Kidney epithelial cell (primary cell): ENCODE results near the gene ALKBH1. TPM values are rescaled to one million over a fixed set of nuclear protein-coding genes. Genes with fewer than 3 reads are reported as not detected.

Experiments used
- DNase-seq: peaks from one replicate; pipeline ENCODE4 v3.0.0-alpha.2; 2010; ENCODE audit warnings: low read depth
- H3K27me3 ChIP-seq: 2 replicates; pipeline ENCODE4 v1.6.0; 2011; ENCODE audit warnings: low read length; ENCODE audit not compliant: control insufficient read depth, insufficient read depth
- H3K36me3 ChIP-seq: 2 replicates; pipeline ENCODE4 v1.5.1; 2011; ENCODE audit warnings: low read length; ENCODE audit not compliant: control insufficient read depth, insufficient read depth
- H3K4me3 ChIP-seq: 2 replicates; pipeline ENCODE4 v1.5.1; 2011; ENCODE audit warnings: low read depth, mild to moderate bottlenecking, control low read depth, low read length
- total RNA-seq: library from RNA; depleted of rRNA; stranded (reverse); fragments of >200 nt; gene quantifications from 2 replicates; pipeline ENCODE4 v1.2.3, GENCODE V29; 2015
- TF ChIP-seq, protein P1 (sequence below): IDR thresholded peaks from 2 replicates; pipeline ENCODE4 v1.5.1; 2011; ENCODE audit warnings: mild to moderate bottlenecking, moderate library complexity, low read length, control low read depth, inconsistent platforms; ENCODE audit not compliant: insufficient read depth, poor library complexity, severe bottlenecking

ALKBH1 gene
- total RNA-seq, 1 donor from 2014 or later = 12.9 TPM

DNA sequence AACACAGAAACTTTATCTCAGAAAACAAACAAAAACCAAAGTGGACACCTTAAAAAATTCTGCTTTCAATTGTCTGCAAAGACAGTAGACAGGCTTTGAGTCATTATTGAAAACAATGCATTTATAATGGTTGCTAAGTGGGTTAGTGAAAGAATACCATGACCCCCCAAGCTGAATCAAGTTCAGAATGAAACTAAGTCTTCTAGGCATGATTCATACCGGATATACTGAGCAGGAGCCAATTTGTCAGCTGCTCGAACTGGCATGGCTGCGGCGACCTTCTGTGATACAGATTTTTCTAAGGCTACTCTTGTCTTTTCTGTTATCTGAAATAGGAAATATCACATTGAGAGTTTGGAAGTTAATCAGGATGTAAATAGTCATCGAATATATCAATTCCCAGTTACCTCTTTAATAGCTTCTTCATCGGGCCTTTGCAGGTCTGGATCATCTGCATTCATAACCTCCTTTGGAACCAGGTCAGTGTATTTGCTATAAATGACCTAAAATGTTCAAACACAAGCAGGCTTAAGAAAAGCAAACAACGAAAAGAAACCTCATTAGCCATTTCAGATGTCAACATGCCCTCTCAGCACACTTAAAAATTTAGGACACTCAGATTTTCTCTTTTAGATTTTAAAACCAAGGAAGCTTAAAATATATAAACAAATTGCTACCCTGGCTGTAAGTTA, 30.9 kb upstream of the ALKBH1 start:
- TF ChIP-seq, protein P1, sequence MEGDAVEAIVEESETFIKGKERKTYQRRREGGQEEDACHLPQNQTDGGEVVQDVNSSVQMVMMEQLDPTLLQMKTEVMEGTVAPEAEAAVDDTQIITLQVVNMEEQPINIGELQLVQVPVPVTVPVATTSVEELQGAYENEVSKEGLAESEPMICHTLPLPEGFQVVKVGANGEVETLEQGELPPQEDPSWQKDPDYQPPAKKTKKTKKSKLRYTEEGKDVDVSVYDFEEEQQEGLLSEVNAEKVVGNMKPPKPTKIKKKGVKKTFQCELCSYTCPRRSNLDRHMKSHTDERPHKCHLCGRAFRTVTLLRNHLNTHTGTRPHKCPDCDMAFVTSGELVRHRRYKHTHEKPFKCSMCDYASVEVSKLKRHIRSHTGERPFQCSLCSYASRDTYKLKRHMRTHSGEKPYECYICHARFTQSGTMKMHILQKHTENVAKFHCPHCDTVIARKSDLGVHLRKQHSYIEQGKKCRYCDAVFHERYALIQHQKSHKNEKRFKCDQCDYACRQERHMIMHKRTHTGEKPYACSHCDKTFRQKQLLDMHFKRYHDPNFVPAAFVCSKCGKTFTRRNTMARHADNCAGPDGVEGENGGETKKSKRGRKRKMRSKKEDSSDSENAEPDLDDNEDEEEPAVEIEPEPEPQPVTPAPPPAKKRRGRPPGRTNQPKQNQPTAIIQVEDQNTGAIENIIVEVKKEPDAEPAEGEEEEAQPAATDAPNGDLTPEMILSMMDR = no peak
- no peak overlapping the region for H3K4me3 ChIP-seq
- no peak for DNase-seq
- no peaks in the 10 kb centered on the region for H3K27me3 ChIP-seq
- H3K36me3 ChIP-seq = no peaks in the 10 kb centered on the region

DNA sequence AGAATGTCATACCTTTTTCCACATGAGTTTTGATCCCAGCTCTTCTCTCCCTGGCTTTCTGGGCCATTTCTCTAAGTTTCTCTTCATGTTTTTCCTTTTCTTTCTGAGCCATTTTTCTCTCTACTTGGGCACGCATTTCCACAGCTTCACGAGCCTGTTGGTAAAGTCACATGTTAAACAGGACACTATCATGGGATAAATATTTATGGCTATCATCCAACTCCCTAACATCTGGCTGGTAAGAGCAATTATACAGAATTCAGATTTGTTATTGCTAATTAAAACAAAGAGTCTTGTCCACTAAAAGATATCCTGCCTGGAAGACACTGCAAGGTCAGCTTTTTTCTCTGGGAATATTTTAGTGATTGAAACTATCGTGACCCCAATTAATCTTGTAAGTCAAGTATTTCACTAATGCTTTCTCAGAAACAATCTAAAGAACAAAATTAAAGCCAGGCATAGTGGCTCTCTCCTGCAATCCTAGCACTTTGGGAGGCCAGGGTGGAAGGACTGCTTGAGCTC, 23.2 kb upstream of the ALKBH1 start:
- Histone ChIP-seq H3K27me3 (no peaks in the 10 kb centered on the region), H3K36me3 (no peaks in the 10 kb centered on the region), H3K4me3 (no peak overlapping the region)
- no peak for DNase-seq
- TF ChIP-seq, protein P1 = no peak

DNA sequence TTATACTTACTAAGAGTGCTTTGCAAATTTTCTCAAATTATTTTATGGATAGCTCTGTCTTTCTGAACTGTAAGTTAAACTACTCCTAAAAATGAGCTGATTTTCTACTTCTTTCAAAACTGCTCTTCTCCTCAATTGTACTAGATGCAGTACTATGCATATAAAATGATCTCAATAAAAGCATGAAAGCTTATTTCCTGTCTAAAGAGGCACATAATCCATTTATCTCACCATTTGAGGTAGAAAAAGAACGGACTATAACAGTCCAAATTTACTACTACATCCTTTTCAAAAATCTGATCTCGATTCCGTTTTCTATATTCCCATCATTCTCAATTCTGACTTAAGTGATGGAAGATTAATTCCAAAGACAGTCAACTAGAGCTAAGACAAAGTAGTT, 14.5 kb upstream of the ALKBH1 start:
- Histone ChIP-seq H3K4me3 (no peak overlapping the region), H3K36me3 (peaks cover 1% of the 10 kb centered on the region), H3K27me3 (no peaks in the 10 kb centered on the region)
- no peak for DNase-seq
- TF ChIP-seq, protein P1 = no peak

DNA sequence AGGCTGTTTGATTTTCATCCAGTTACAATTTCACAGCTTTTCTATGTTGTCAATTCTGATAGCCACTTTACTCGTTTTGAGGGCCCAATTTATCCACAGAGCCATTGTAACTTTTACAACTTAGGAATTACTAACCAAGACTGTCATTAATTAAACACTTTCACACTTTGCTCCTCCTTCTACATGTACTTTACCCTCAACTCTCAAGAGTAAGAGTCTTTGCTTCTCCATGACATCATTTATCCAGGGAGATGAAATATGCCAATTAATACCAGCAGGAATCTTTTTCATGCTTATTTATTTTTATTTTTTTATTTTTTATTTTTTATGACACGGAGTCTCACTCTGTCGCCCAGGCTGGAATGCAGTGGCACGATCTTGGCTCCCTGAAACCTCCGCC, 13.6 kb upstream of the ALKBH1 start:
- Histone ChIP-seq H3K27me3 (no peaks in the 10 kb centered on the region), H3K36me3 (peaks cover 1% of the 10 kb centered on the region), H3K4me3 (no peak overlapping the region)
- TF ChIP-seq, protein P1 = no peak
- no peak for DNase-seq

DNA sequence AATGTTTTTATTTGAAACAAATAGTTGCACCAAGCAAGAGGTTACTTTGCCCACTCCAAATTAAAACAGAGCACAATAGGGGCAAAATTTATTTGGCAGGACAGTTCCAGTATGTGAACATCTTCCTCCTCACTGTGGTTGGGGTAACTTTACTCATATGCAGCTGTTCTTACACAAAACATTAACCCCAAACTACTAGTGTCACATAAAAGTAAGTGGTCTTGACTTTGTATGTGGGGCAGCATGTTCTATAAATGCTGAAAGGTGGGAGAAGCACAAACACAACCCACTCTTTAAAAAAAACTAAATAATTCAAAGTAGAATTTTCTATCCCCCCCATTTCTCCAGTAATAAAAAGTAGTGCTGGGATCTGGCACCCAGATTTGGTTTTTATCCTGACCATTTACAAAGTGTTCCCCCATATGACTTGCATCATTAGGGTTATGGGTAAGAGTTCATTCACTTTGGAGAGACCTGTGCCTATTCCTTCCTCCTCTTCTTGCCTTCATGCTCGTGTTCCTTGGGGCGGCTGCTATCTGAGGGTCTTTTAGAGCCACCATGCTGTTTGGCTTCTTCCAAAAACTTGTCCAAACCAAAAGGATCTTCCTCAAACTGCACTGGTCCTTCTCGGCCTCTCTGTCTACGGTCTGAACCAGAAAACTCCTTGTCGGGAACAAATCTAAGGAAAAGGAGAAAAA, 9.9 kb upstream of the ALKBH1 start:
- peaks cover 3% of the 10 kb centered on the region for H3K36me3 ChIP-seq

More for the DNA sequence above, 9.9 kb upstream of the ALKBH1 start:
- TF ChIP-seq, protein P1 = no peak
- Histone ChIP-seq H3K4me3 (no peak overlapping the region), H3K27me3 (no peaks in the 10 kb centered on the region)
- no peak for DNase-seq
